Fibroblast of skin of right biceps (primary cell): ENCODE data around the gene LILRB2.
"Not testable (repeated sequence)": the region's sequence is repeated elsewhere in the genome, so short reads cannot be mapped to it uniquely, and the experiment has no call there.

Experiments used
- DNase-seq: peaks from one replicate; pipeline ENCODE4 v3.0.0-alpha.2; 2013

The LILRB2 gene

GRCh38 chr19:54271587-54271986 is 9.3 kb downstream of the LILRB2 start:
- DNase-seq: not testable (repeated sequence)

- DNase-seq: no peak
These were observed 9.8 kb downstream of the LILRB2 start for GRCh38 chr19:54271106-54271505.

- DNase-seq: no peak
These were observed 12.0 kb downstream of the LILRB2 start for GRCh38 chr19:54268936-54269335.

- peak; percentile 63 for DNase-seq
These were observed 14.8 kb downstream of the LILRB2 start for GRCh38 chr19:54266133-54266532.

GRCh38 chr19:54262470-54262869 is 18.4 kb downstream of the LILRB2 start:
- DNase-seq: no peak

- no peak for DNase-seq
These were observed 18.8 kb downstream of the LILRB2 start for GRCh38 chr19:54262066-54262465.

GRCh38 chr19:54257116-54257480 is 23.8 kb downstream of the LILRB2 start, which contains the start of gene LILRB5:
LILRB5 (minus strand) TSS chr19:54257273; CDS start chr19:54257193, 80 bp downstream.
- no peak for DNase-seq

GRCh38 chr19:54256250-54257115 is 24.4 kb downstream of the LILRB2 start:
- no peak for DNase-seq

- DNase-seq: no peak
These were observed 25.7 kb downstream of the LILRB2 start for GRCh38 chr19:54255105-54255775.

GRCh38 chr19:54254195-54254906 is 26.6 kb downstream of the LILRB2 start:
- no peak for DNase-seq

- DNase-seq: no peak
These were observed 27.3 kb downstream of the LILRB2 start for GRCh38 chr19:54253331-54254194.

GRCh38 chr19:54252845-54253244 is 28.1 kb downstream of the LILRB2 start:
- DNase-seq: no peak

- DNase-seq: no peak
These were observed 28.7 kb downstream of the LILRB2 start for GRCh38 chr19:54252243-54252642.

GRCh38 chr19:54248016-54248601 is 32.8 kb downstream of the LILRB2 start:
- DNase-seq: peak; percentile 25

- no peak for DNase-seq
These were observed 33.6 kb downstream of the LILRB2 start for GRCh38 chr19:54247106-54247930.

- DNase-seq: no peak
These were observed 35.0 kb downstream of the LILRB2 start for GRCh38 chr19:54245936-54246335.

GRCh38 chr19:54243809-54244208 is 37.1 kb downstream of the LILRB2 start:
- DNase-seq: not testable (repeated sequence)

- not testable (repeated sequence) for DNase-seq
These were observed 38.3 kb downstream of the LILRB2 start, which contains the start of gene LILRA6 for GRCh38 chr19:54242646-54243045. LILRA6 (minus strand) TSS chr19:54242790.

- not testable (repeated sequence) for DNase-seq
These were observed 38.7 kb downstream of the LILRB2 start for GRCh38 chr19:54242234-54242633.

- not testable (repeated sequence) for DNase-seq
These were observed 40.3 kb downstream of the LILRB2 start for GRCh38 chr19:54240372-54241336.
